Stimulated activated CD4-positive, alpha-beta T cell treated with anti-CD3 and anti-CD28 coated beads, Interleukin-12 subunit alpha, Interleukin-12 subunit beta, amount 100 ng/mL, for 48 hours (primary cell): ENCODE data around the gene ENOX2.

Experiments used
- DNase-seq, 3 donors: peaks; one replicate each; pipeline ENCODE4 v3.0.0-alpha.2; 2020; ENCODE audit warnings: low read depth in 2 of 3, low spot score in 1 of 3

Gene ENOX2

GRCh38 chrX:130885508-130885907, 17.5 kb downstream of the ENOX2 start:
- no peak for DNase-seq

GRCh38 chrX:130884627-130885026, 18.4 kb downstream of the ENOX2 start:
- DNase-seq, result no peak

- DNase-seq, result no peak
These were observed 23.1 kb downstream of the ENOX2 start for GRCh38 chrX:130879869-130880268.

GRCh38 chrX:130878350-130879341, 24.4 kb downstream of the ENOX2 start:
- no peak for DNase-seq

- no peak for DNase-seq
These were observed 25.1 kb downstream of the ENOX2 start for GRCh38 chrX:130877892-130878341.

GRCh38 chrX:130876226-130876625, 26.8 kb downstream of the ENOX2 start:
- DNase-seq, result no peak

- no peak for DNase-seq
These were observed 28.3 kb downstream of the ENOX2 start for GRCh38 chrX:130874751-130875150.

- no peak for DNase-seq
These were observed 33.8 kb downstream of the ENOX2 start for GRCh38 chrX:130869239-130869638.

GRCh38 chrX:130861462-130861861, 41.5 kb downstream of the ENOX2 start:
- DNase-seq, result no peak

GRCh38 chrX:130857207-130857606, 45.8 kb downstream of the ENOX2 start:
- no peak for DNase-seq

GRCh38 chrX:130851569-130851968, 51.4 kb downstream of the ENOX2 start:
- DNase-seq, result no peak

- DNase-seq, result no peak
These were observed 54.2 kb downstream of the ENOX2 start for GRCh38 chrX:130848763-130849162.

GRCh38 chrX:130846746-130847145, 56.3 kb downstream of the ENOX2 start:
- DNase-seq, result no peak

GRCh38 chrX:130841776-130842175, 61.2 kb downstream of the ENOX2 start:
- no peak for DNase-seq

GRCh38 chrX:130840345-130840744, 62.7 kb downstream of the ENOX2 start:
- DNase-seq, result no peak

GRCh38 chrX:130836447-130836846, 66.6 kb downstream of the ENOX2 start:
- DNase-seq, result no peak

GRCh38 chrX:130834830-130835229, 68.2 kb downstream of the ENOX2 start:
- no peak for DNase-seq

- DNase-seq, result no peak
These were observed 68.9 kb downstream of the ENOX2 start for GRCh38 chrX:130834149-130834548.

- DNase-seq, result no peak
These were observed 71.7 kb downstream of the ENOX2 start for GRCh38 chrX:130831347-130831722.

GRCh38 chrX:130830599-130831346, 72.2 kb downstream of the ENOX2 start:
- no peak for DNase-seq

- no peak for DNase-seq
These were observed 73.2 kb downstream of the ENOX2 start for GRCh38 chrX:130829526-130830515.
